ENCODE measurements around the gene CELA2B. TPM values are rescaled to one million over a fixed set of nuclear protein-coding genes. Genes with fewer than 3 reads are reported as not detected.
"Not testable (repeated sequence)": the region's sequence is repeated elsewhere in the genome, so short reads cannot be mapped to it uniquely, and the experiment has no call there.

CELA2B gene
- total RNA-seq, 4 donors from 2014 or later = not detected

- intact Hi-C loops (cut with DNase I; ENCODE audit: low total_unique reads) = no loop called here
- ATAC-seq = no peak
- no peak for TF ChIP-seq POLR2A (IDR thresholded peaks at IDR 0.05)
- TF ChIP-seq CTCF (IDR thresholded peaks at IDR 0.05 in 4 of 5, conservative IDR thresholded peaks at IDR 0.05 in 1 of 5) = no peak
- in situ Hi-C loops (cut with MboI; ENCODE audit: low sequenced_read_pairs in 4 of 4) = no loop called here
- H3K36me3 ChIP-seq = peaks cover 0 to 11% of the 10 kb centered on the region in 2 donors
- H3K27ac ChIP-seq = no peak overlapping the region
- DNase-seq = no peak
- no peaks in the 10 kb centered on the region for H3K4me1 ChIP-seq
- H3K4me3 ChIP-seq = no peak overlapping the region
- H3K9me3 ChIP-seq = no peaks in the 10 kb centered on the region
- H3K27me3 ChIP-seq = no peaks in the 10 kb centered on the region
These were observed 38.0 kb downstream of the CELA2B start for GRCh38 chr1:15513919-15514318.

DNA sequence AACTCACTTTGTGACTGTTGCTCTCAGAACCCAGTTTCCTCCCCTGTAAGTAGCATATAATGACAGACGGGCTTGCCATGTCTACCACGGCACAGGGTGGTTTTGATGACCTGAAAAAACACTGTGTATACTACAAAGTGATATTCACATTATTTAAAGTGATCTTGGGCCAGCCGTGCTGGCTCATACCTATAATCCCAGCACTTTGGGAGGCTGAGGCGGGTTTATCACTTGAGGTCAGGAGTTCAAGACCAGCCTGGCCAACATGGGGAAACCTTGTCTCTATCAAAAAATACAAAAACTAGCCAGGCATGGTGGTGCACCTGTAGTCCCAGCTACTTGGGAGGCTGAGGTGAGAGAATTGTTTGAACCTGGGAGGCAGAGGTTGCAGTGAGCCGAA is 38.7 kb downstream of the CELA2B start:
- H3K4me1 ChIP-seq, ATAC-seq: not testable (repeated sequence)

DNA sequence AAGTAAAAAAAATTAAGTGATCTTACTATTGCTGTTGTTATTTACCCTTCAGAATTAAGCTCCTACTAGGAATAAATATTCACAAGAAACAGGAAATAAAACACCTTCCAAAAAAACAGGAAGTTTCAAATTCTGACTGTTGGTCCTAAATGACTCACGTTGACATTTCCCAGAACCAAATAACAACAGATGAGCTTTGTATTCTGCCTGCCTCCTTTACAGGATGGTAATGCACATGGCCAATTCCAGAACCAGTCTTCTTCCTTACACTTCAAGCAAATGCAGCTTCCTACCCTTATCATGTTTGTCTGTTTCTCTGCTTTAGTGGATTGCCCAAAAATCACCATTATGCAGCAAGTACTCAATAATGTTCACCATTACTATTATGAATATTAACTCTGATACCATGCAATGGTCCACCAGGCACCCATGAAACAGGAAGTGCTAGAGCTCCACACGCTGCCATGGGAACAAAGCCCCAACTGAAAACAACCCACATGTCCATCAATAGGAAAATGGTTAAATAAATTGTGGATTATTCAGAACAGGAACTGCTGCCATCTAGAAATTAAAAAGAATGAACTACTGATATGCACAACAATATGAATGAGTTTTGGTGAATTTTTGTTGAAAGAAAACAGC is 39.2 kb downstream of the CELA2B start:
- no peak for TF ChIP-seq POLR2A (IDR thresholded peaks at IDR 0.05)
- no peak for TF ChIP-seq CTCF (IDR thresholded peaks at IDR 0.05 in 4 of 5, conservative IDR thresholded peaks at IDR 0.05 in 1 of 5)
- H3K36me3 ChIP-seq = peaks cover 0 to 11% of the 10 kb centered on the region in 2 donors
- in situ Hi-C loops (cut with MboI; ENCODE audit: low sequenced_read_pairs in 4 of 4) (no loop called here), intact Hi-C loops (cut with DNase I; ENCODE audit: low total_unique reads) (no loop called here)
- H3K4me3 ChIP-seq = no peak overlapping the region
- no peaks in the 10 kb centered on the region for H3K4me1 ChIP-seq
- H3K27me3 ChIP-seq = no peaks in the 10 kb centered on the region
- no peaks in the 10 kb centered on the region for H3K9me3 ChIP-seq
- no peak for ATAC-seq
- DNase-seq = no peak
- H3K27ac ChIP-seq = no peak overlapping the region

More for the DNA sequence above, 38.7 kb downstream of the CELA2B start:
- H3K4me3 ChIP-seq; DNase-seq; intact Hi-C loops (cut with DNase I; ENCODE audit: low total_unique reads); H3K27ac ChIP-seq; in situ Hi-C loops (cut with MboI; ENCODE audit: low sequenced_read_pairs in 4 of 4); H3K27me3 ChIP-seq; H3K9me3 ChIP-seq: not testable (repeated sequence)
- peaks cover 0 to 11% of the 10 kb centered on the region in 2 donors for H3K36me3 ChIP-seq

DNA sequence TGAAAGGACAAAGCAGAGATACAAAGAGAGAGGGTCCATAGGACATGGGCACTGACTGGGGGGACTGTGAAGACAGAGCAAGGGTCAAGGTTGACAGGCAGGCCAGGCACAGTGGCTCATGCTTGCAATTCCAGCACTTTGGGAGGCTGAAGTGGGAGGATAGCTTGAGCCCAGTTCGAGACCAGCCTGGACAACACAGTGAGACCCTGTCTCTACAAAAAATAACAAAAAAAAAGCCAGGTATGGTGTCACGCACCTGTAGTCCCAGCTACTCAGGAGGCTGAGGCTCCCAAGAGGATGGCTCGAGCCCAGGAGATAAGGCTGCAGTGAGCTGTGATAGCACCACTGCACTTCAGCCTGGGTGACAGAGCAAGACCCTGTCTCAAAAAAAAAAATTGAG is 43.7 kb downstream of the CELA2B start:
- no peak overlapping the region for H3K27ac ChIP-seq
- H3K4me3 ChIP-seq = no peak overlapping the region
- peaks cover 0 to 7% of the 10 kb centered on the region in 2 donors for H3K36me3 ChIP-seq
- no peaks in the 10 kb centered on the region for H3K27me3 ChIP-seq
- intact Hi-C loops (cut with DNase I; ENCODE audit: low total_unique reads) (loop anchor here (10.0 kb wide), 1 partner anchor 195 kb away; no protein-coding TSS in a partner anchor), in situ Hi-C loops (cut with MboI; ENCODE audit: low sequenced_read_pairs in 4 of 4) (no loop called here)
- H3K9me3 ChIP-seq = no peaks in the 10 kb centered on the region
- DNase-seq (no peak), ATAC-seq (no peak)
- TF ChIP-seq POLR2A (IDR thresholded peaks at IDR 0.05) = no peak
- no peak for TF ChIP-seq CTCF (IDR thresholded peaks at IDR 0.05 in 4 of 5, conservative IDR thresholded peaks at IDR 0.05 in 1 of 5)
- H3K4me1 ChIP-seq = peaks cover 7 to 8% of the 10 kb centered on the region in 2 donors

DNA sequence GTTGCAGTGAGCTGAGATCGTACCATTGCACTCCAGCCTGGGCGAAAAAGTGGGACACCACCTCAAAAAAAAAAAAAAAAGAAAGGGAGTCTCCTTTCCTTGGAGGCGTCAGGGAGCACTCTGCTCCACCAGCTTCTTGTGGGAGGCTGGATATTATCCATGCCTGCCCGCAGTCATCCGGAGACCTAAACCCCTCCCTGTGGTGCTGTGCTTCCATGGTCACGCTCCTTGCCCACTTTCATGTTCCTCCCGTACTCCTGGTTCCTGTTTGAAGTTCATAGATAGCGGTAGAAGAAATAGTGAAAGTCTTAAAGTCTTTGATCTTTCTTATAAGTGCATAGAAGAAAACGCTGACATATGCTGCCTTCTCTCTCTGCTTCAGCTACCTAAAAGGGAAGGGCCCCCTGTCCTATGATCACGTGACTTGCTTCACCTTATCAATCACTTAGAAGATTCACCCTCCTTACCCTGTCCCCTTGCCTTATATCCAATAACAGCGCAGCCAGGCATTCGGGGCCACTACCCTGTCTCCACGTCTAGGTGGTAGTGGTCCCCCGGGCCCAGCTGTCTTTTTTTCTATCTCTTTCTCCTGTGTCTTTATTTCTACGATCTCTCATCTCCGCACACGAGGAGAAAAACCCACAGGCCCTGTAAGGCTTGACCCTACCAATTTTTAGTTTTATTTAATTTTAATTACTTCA is 45.5 kb downstream of the CELA2B start:
- in situ Hi-C loops (cut with MboI; ENCODE audit: low sequenced_read_pairs in 4 of 4); DNase-seq; ATAC-seq; H3K9me3 ChIP-seq; H3K27me3 ChIP-seq; H3K27ac ChIP-seq; H3K4me3 ChIP-seq; H3K36me3 ChIP-seq: not testable (repeated sequence)
- H3K4me1 ChIP-seq = peaks cover 18 to 19% of the 10 kb centered on the region in 2 donors
- intact Hi-C loops (cut with DNase I; ENCODE audit: low total_unique reads) = loop anchor here (10.0 kb wide), 1 partner anchor 197 kb away; no protein-coding TSS in a partner anchor

Measured in gastrocnemius medialis (tissue), 4 donors.